H1 (cell line): ENCODE results near the gene TMEM40. TPM values are rescaled to one million over a fixed set of nuclear protein-coding genes. Genes with fewer than 3 reads are reported as not detected.

ENCODE experiments used
- CTCF ChIA-PET: fragments of 300-600 bp; sonication (Branson Sonifier 250); formaldehyde crosslinking; loops from one replicate; lab custom pipeline; 2021; ENCODE audit not compliant: partially characterized antibody; lab: Charles Lee
- POLR2A ChIA-PET: fragments of 300-600 bp; sonication (Branson Sonifier 250); formaldehyde crosslinking; loops from one replicate; lab custom pipeline; 2021; ENCODE audit warnings: inconsistent platforms; ENCODE audit not compliant: partially characterized antibody; lab: Charles Lee
- DNase-seq, 2 experiments: peaks; one replicate each; pipeline versions ENCODE4 v3.0.0 to v3.0.0-alpha.2; 2010 to 2022; ENCODE audit warnings: low spot score in 2 of 2, low read depth in 1 of 2, mixed read lengths in 1 of 2
- FAIRE-seq: peaks from 2 replicates; lab custom pipeline; 2011; peaks lifted over from hg19 to GRCh38; lab: Jason Lieb, UNC
- H2AFZ ChIP-seq: 2 replicates; pipeline ENCODE4 v1.8.1; 2012; ENCODE audit warnings: low read length, inconsistent platforms
- H2AK5ac ChIP-seq: 2 replicates; pipeline ENCODE4 v1.6.1; 2013; ENCODE audit warnings: low read depth, low read length
- H2BK120ac ChIP-seq: replicated peaks from 2 replicates; pipeline ENCODE3; 2013; ENCODE audit warnings: low read depth, low read length, inconsistent platforms
- H2BK12ac ChIP-seq: 2 replicates; pipeline ENCODE4 v1.6.1; 2013; ENCODE audit warnings: low read depth, low read length
- H2BK15ac ChIP-seq: 2 replicates; pipeline ENCODE4 v1.6.1; 2013; ENCODE audit warnings: low read length
- H2BK20ac ChIP-seq: 2 replicates; pipeline ENCODE4 v1.6.1; 2013; ENCODE audit warnings: low read length
- H2BK5ac ChIP-seq: 2 replicates; pipeline ENCODE4 v1.6.1; 2013; ENCODE audit warnings: low read depth, low read length
- H3K14ac ChIP-seq: 2 replicates; pipeline ENCODE4 v1.6.1; 2013; ENCODE audit warnings: inconsistent platforms; ENCODE audit not compliant: insufficient read length
- H3K18ac ChIP-seq: 2 replicates; pipeline ENCODE4 v1.6.1; 2013; ENCODE audit warnings: low read length; ENCODE audit errors: extremely low read depth
- H3K23ac ChIP-seq: 2 replicates; pipeline ENCODE4 v1.6.1; 2013; ENCODE audit warnings: inconsistent platforms; ENCODE audit not compliant: insufficient read length
- H3K23me2 ChIP-seq: 2 replicates; pipeline ENCODE4 v1.6.1; 2013; ENCODE audit warnings: low read depth, low read length
- H3K27ac ChIP-seq: 2 replicates; pipeline ENCODE4 v1.6.1; 2011; ENCODE audit warnings: low read depth, low read length, inconsistent platforms
- H3K27me3 ChIP-seq, 4 experiments: replicated peaks in 1 of 4; 1 replicate in 1 of 4; 2 replicates in 3 of 4; pipeline versions ENCODE4 v1.6.1 to v1.8.1; 2011 to 2013; ENCODE audit warnings: low read length in 3 of 4, mild to moderate bottlenecking in 3 of 4, inconsistent platforms in 2 of 4, mixed read lengths in 2 of 4, moderate library complexity in 1 of 4; ENCODE audit not compliant: control insufficient read depth in 3 of 4, insufficient read depth in 3 of 4; ENCODE audit errors: extremely low read depth in 1 of 4
- H3K36me3 ChIP-seq, 4 experiments: 2 replicates each; pipeline versions ENCODE4 v1.6.1 to v1.8.1; 2011 to 2013; ENCODE audit warnings: mild to moderate bottlenecking in 4 of 4, low read length in 3 of 4, moderate library complexity in 2 of 4, control low read depth in 1 of 4, inconsistent platforms in 1 of 4; ENCODE audit not compliant: insufficient read depth in 4 of 4, control insufficient read depth in 2 of 4
- H3K4ac ChIP-seq: replicated peaks from 2 replicates; pipeline ENCODE3; 2013; ENCODE audit warnings: low read length, low read depth, mixed read lengths, inconsistent platforms; ENCODE audit not compliant: insufficient read length
- H3K4me1 ChIP-seq, 4 experiments: replicated peaks in 1 of 4; 1 replicate in 1 of 4; 2 replicates in 3 of 4; pipeline versions ENCODE4 v1.6.1 to v1.8.1; 2011 to 2013; ENCODE audit warnings: low read length in 3 of 4, inconsistent platforms in 2 of 4, mixed read lengths in 1 of 4; ENCODE audit not compliant: insufficient read depth in 4 of 4, control insufficient read depth in 3 of 4
- H3K4me2 ChIP-seq, 2 experiments: 2 replicates each; pipeline versions ENCODE4 v1.6.1 to v1.8.1; 2011 to 2013; ENCODE audit warnings: low read depth in 2 of 2, low read length in 2 of 2, control low read depth in 1 of 2, inconsistent platforms in 1 of 2, mild to moderate bottlenecking in 1 of 2; ENCODE audit not compliant: insufficient read depth in 1 of 2
- H3K4me3 ChIP-seq, 4 experiments: fragments of 200-600, 300-600 bp in 1 of 4; sonication (generic), shearing (Covaris generic), sonication (Bioruptor Twin) in 1 of 4; 2 replicates each; pipeline versions ENCODE4 v1.5.1 to v1.8.1; 2011 to 2016; ENCODE audit warnings: low read length in 4 of 4, low read depth in 3 of 4, control low read depth in 2 of 4, inconsistent platforms in 2 of 4, mild to moderate bottlenecking in 2 of 4, mixed read lengths in 1 of 4, moderate library complexity in 1 of 4; ENCODE audit not compliant: insufficient read depth in 2 of 4; ENCODE audit errors: extremely low read depth in 1 of 4
- H3K56ac ChIP-seq: replicated peaks from 2 replicates; pipeline ENCODE3; 2013; ENCODE audit warnings: low read depth, mild to moderate bottlenecking, mixed read lengths, low read length, inconsistent platforms; ENCODE audit not compliant: insufficient read length
- H3K79me1 ChIP-seq: 2 replicates; pipeline ENCODE4 v1.6.1; 2013; ENCODE audit warnings: low read depth, low read length, control low read depth
- H3K79me2 ChIP-seq, 2 experiments: 2 replicates each; pipeline versions ENCODE4 v1.6.1 to v1.8.1; 2012 to 2013; ENCODE audit warnings: low read length in 2 of 2, mild to moderate bottlenecking in 2 of 2, inconsistent platforms in 1 of 2; ENCODE audit not compliant: insufficient read depth in 2 of 2, control insufficient read depth in 1 of 2
- H3K9ac ChIP-seq, 4 experiments: replicated peaks in 1 of 4; 1 replicate in 1 of 4; 2 replicates in 3 of 4; pipeline versions ENCODE4 v1.6.1 to v1.8.1; 2011 to 2013; ENCODE audit warnings: low read depth in 3 of 4, low read length in 3 of 4, control low read depth in 2 of 4, mild to moderate bottlenecking in 2 of 4, moderate library complexity in 2 of 4, inconsistent platforms in 1 of 4; ENCODE audit errors: extremely low read depth in 1 of 4
- H3K9me3 ChIP-seq, 2 experiments: 2 replicates each; pipeline versions ENCODE4 v1.6.1 to v1.8.1; 2012 to 2013; ENCODE audit warnings: mild to moderate bottlenecking in 2 of 2, moderate library complexity in 2 of 2, control low read depth in 1 of 2, inconsistent platforms in 1 of 2, low read depth in 1 of 2, low read length in 1 of 2, mixed read lengths in 1 of 2; ENCODE audit not compliant: insufficient read depth in 2 of 2
- H4K20me1 ChIP-seq, 2 experiments: replicated peaks in 1 of 2; 2 replicates each; pipeline versions ENCODE3 to v1.8.1; 2011 to 2013; ENCODE audit warnings: inconsistent platforms in 2 of 2, low read length in 2 of 2, mild to moderate bottlenecking in 1 of 2; ENCODE audit not compliant: insufficient read depth in 2 of 2, control insufficient read depth in 1 of 2
- H4K5ac ChIP-seq: 2 replicates; pipeline ENCODE4 v1.6.1; 2013; ENCODE audit warnings: low read length, low read depth, mixed read lengths, inconsistent platforms; ENCODE audit not compliant: insufficient read length
- H4K8ac ChIP-seq: 2 replicates; pipeline ENCODE4 v1.8.0; 2013; ENCODE audit warnings: mild to moderate bottlenecking, moderate library complexity, low read length, inconsistent platforms; ENCODE audit not compliant: insufficient read depth; ENCODE audit errors: extremely low read depth
- H4K91ac ChIP-seq: replicated peaks from 2 replicates; pipeline ENCODE3; 2013; ENCODE audit warnings: low read length, mixed read lengths, inconsistent platforms; ENCODE audit not compliant: insufficient read length
- CEBPB ChIP-seq: IDR thresholded peaks from 2 replicates; pipeline ENCODE4 v1.6.1; 2012; ENCODE audit warnings: low read depth, low read length
- EGR1 ChIP-seq: IDR thresholded peaks from 2 replicates; pipeline ENCODE4 v1.6.1; 2011; ENCODE audit warnings: low read depth, low read length, borderline replicate concordance
- HDAC6 ChIP-seq: IDR thresholded peaks from one replicate; pipeline ENCODE4 v1.7.1; 2012; ENCODE audit warnings: low read depth, mild to moderate bottlenecking, inconsistent platforms, low read length, moderate library complexity
- NANOG ChIP-seq: IDR thresholded peaks from 2 replicates; pipeline ENCODE4 v1.6.1; 2011; ENCODE audit warnings: low read length, low read depth, mild to moderate bottlenecking, inconsistent platforms; ENCODE audit not compliant: insufficient read depth, poor library complexity, severe bottlenecking
- RFX5 ChIP-seq: IDR thresholded peaks from 2 replicates; pipeline ENCODE4 v1.6.1; 2011; ENCODE audit warnings: low read depth, low read length, improper control_type of control experiment, borderline replicate concordance
- SIN3A ChIP-seq, 2 experiments: IDR thresholded peaks in 1 of 2; conservative IDR thresholded peaks in 1 of 2; 2 replicates each; pipeline ENCODE4 v1.6.1; 2011 to 2012; ENCODE audit warnings: low read length in 2 of 2, improper control_type of control experiment in 1 of 2, low read depth in 1 of 2, mild to moderate bottlenecking in 1 of 2
- SIX5 ChIP-seq: IDR thresholded peaks from 2 replicates; pipeline ENCODE4 v1.6.1; 2011; ENCODE audit warnings: mild to moderate bottlenecking, low read depth, low read length
- SRF ChIP-seq: IDR thresholded peaks from 2 replicates; pipeline ENCODE4 v1.6.1; 2011; ENCODE audit warnings: mild to moderate bottlenecking, low read depth, low read length, moderate library complexity
- TBP ChIP-seq: IDR thresholded peaks from 2 replicates; pipeline ENCODE4 v1.6.1; 2011; ENCODE audit warnings: low read depth, low read length, improper control_type of control experiment
- TCF12 ChIP-seq: IDR thresholded peaks from 2 replicates; pipeline ENCODE4 v1.6.1; 2011; ENCODE audit warnings: low read depth, mild to moderate bottlenecking, low read length
- WGBS, 2 experiments: shearing (Covaris generic) in 1 of 2; methylation state at CpG; one replicate each; pipeline versions ENCODE4 v1.1.6 to v1.1.7; 2013 to 2015; ENCODE audit warnings: low lambda C conversion rate in 2 of 2, mixed read lengths in 2 of 2, inconsistent platforms in 1 of 2, low coverage in 1 of 2, missing lambda C conversion rate in 1 of 2; ENCODE audit not compliant: insufficient replicate concordance in 2 of 2, insufficient coverage in 1 of 2, insufficient read length in 1 of 2; ENCODE audit errors: extremely low coverage in 1 of 2, missing lambda C conversion rate in 1 of 2; 5-methylcytosine and 5-hydroxymethylcytosine counted together
- polyA plus RNA-seq, 7 experiments: library from polyadenylated mRNA; depleted of rRNA in 3 of 7; stranded (reverse) in 5 of 7; unstranded in 2 of 7; fragments of >200 nt in 5 of 7; fragments of 200-250 nt in 2 of 7; gene quantifications; 1 replicate in 5 of 7; 2 replicates in 1 of 7; 4 replicates in 1 of 7; pipeline versions ENCODE4 v1.2.1 to v1.2.3, GENCODE V29; 2011 to 2013; ENCODE audit warnings: missing spikeins in 2 of 7, mixed read lengths in 2 of 7
- total RNA-seq: library from RNA; stranded (reverse); fragmentation: NEBNext Ultra II Directional; extraction: Animal tissue kit (Norgen Biotek cat#: 25700); gene quantifications from 2 replicates; pipeline ENCODE4 v1.2.1, GENCODE V29; 2021
- TF ChIP-seq, protein P1 (sequence below): IDR thresholded peaks from 2 replicates; pipeline ENCODE4 v1.6.1; 2012; ENCODE audit warnings: inconsistent platforms

Gene TMEM40
- total and polyA plus RNA-seq, 2 of the 8 experiments (the other 6 are each of a cell fraction or from before 2014, with no cell fraction given): 0.18 TPM; not detected in 1

DNA sequence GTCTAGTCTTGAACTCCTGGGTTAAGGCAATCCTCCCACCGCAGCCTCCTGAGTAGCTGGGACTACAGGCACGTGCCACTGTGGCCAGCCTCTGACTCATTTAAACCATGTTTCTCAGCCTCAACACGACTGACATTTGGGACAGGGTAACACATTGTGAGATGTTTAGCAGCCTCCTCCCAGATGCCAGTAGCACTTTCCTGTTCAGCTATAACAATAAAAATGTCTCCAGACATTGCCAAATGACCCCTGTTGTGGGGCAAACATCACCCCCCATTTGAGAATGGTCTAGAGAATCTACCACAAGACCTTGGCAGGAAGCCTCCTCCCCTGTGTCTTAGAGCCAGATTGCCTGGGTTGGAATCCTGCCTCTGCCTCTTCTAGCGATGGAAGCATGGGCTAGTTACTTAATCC is 8.4 kb downstream of the TMEM40 start:
- Histone ChIP-seq H3K9me3 (no peaks in the 10 kb centered on the region), H3K9ac (no peak overlapping the region), H4K20me1 (no peaks in the 10 kb centered on the region), H3K14ac (no peak overlapping the region), H4K91ac (no peak overlapping the region), H3K79me2 (no peaks in the 10 kb centered on the region), H3K79me1 (no peaks in the 10 kb centered on the region), H3K23me2 (no peaks in the 10 kb centered on the region), H3K4ac (no peak overlapping the region), H2BK12ac (no peak overlapping the region), H3K4me2 (no peak overlapping the region), H4K8ac (no peak overlapping the region), H4K5ac (no peak overlapping the region), H2BK5ac (no peak overlapping the region), H2BK15ac (no peak overlapping the region), H3K27me3 (no peaks in the 10 kb centered on the region), H2BK120ac (no peak overlapping the region), H2AFZ (no peak overlapping the region), H3K4me1 (0 out of 7 replicates have a peak, but pooled peaks cover 0 to 2% (median 0%) of the 10 kb centered on the region in 4 experiments), H3K23ac (no peak overlapping the region), H2BK20ac (no peak overlapping the region), H3K36me3 (no peaks in the 10 kb centered on the region), H3K27ac (no peak overlapping the region), H2AK5ac (no peak overlapping the region), H3K18ac (no peak overlapping the region), H3K56ac (no peak overlapping the region), H3K4me3 (no peak overlapping the region)
- FAIRE-seq (no peak), DNase-seq (no peak)
- WGBS, 2 experiments: 90% methylated on average over 4 of the region's 4 CpGs; no CpG with 5 or more reads in 1 of the 2 experiments
- CTCF ChIA-PET: interaction anchor here (1.6 kb wide), 1 partner anchor 9 kb away, joined by 6 read pairs; no protein-coding TSS in a partner anchor
- TF ChIP-seq TCF12: no peak
- no peak for TF ChIP-seq SIN3A (conservative IDR thresholded peaks at IDR 0.05 in 1 of 2, IDR thresholded peaks at IDR 0.05 in 1 of 2; ENCODE audit: low read depth in 1 of 2, low read length in 2 of 2)
- TF ChIP-seq TBP: no peak
- no peak for TF ChIP-seq RFX5
- TF ChIP-seq HDAC6: no peak
- no peak for TF ChIP-seq EGR1
- TF ChIP-seq SIX5: no peak
- TF ChIP-seq SRF: no peak
- TF ChIP-seq, protein P1, sequence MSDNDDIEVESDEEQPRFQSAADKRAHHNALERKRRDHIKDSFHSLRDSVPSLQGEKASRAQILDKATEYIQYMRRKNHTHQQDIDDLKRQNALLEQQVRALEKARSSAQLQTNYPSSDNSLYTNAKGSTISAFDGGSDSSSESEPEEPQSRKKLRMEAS: no peak
- no peak for TF ChIP-seq NANOG
- TF ChIP-seq CEBPB: no peak
- POLR2A ChIA-PET: no interaction called here
